NCI-H2107 treated with DMSO at 0.1 percent for 48 hours (cell line): ENCODE data around the gene SHQ1.
"Not testable (repeated sequence)": the region's sequence is repeated elsewhere in the genome, so short reads cannot be mapped to it uniquely, and the experiment has no call there.

ENCODE experiments used
- DNase-seq: peaks from one replicate; lab custom pipeline; 2025; ENCODE audit not compliant: unreplicated experiment; lab: John Stamatoyannopoulos, UW

SHQ1 gene

GRCh38 chr3:72753495-72753894 lies 94.8 kb downstream of the SHQ1 start:
- no peak for DNase-seq

DNA sequence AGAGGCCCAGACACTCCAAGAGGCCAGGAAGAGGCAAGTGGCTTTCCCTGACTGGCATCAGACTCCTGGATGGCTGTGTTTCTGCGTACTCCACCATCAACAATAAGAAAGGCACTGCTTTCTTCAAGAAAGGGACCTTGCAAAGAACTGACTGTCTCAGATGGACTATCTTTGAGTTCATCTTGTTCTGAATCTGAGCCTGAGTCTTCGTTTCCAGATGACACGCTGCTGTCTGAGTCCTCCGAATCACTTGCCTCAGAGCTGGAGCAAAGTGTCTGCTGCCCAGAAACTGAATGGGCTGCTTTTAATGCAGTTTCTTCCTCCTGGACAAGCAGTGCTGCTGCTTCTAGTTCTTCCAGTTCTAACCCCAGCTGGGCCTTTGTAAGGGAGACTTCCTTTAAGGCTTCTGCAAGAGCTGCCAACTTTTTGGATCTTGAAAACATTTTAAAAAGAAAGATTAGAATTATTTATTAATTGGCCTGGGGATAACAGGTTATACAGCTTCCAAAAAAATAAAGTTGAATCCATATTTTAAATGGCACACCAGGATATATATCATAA lies 97.8 kb downstream of the SHQ1 start:
- no peak for DNase-seq

DNA sequence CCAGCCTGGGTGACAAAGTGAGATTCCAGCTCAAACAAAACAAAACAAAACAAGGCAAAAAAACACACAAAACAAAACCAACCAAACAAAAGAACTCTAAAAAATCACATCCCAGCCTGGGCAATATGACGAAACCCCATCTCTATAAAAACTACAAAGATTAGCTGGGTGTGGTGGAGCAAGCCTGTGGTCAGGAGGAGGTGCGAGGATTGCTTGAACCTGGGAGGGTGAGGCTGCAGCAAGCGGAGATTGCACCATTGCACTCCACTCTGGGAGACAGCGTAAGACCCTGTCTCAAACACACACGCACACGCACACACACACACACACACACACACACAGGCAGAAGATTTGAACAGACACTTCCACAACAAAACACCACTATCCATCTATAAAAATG lies 99.6 kb downstream of the SHQ1 start:
- no peak for DNase-seq

DNA sequence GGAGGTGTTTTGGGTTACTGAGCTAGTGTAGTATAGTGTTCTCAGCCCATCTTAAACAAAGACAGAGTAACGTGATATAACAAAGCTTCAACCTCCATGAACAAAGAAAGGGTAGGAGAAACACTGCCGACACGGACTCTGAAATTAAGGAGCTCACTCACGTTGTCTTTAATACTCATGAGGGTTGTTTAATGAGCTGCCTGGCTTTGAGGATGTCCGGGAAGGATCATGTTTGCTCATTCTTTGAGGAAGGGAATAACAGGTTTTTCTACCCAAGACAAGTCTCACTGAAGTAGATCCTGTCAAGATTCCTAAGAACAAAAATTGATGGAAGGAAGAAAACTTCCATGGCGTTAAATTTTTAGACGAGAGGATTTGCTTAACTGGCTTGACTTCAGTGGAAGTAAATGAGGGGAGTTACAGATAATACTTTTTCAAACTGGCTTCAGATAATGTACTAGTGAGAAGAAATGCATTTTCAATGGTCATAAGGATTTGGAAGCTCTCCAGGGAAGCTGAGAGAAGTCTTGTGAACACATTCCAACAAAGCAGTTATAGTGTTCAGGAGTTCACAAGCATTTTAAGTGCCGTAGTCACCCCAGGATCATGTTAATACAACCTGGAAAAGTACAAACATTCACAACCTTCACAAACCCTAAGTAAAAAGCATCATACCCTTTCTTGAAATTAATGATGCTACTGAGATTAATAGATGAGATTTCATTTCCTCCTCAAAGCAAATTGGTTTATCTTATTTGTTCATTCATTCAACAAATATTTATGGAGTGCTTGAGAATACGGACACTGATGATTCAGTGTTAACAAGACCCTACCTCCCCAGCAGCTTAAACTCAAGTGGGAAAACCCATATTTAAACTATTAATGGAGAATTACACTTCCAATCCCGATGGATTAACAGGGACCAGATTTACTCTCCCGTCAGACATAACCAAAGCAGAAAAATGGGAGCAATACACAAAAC lies 101.5 kb downstream of the SHQ1 start:
- DNase-seq: peak; percentile 51

- peak; percentile 76 for DNase-seq
These were observed 102.9 kb downstream of the SHQ1 start for GRCh38 chr3:72745146-72745999.

- DNase-seq: no peak
These were observed 103.9 kb downstream of the SHQ1 start for GRCh38 chr3:72744330-72744729.

DNA sequence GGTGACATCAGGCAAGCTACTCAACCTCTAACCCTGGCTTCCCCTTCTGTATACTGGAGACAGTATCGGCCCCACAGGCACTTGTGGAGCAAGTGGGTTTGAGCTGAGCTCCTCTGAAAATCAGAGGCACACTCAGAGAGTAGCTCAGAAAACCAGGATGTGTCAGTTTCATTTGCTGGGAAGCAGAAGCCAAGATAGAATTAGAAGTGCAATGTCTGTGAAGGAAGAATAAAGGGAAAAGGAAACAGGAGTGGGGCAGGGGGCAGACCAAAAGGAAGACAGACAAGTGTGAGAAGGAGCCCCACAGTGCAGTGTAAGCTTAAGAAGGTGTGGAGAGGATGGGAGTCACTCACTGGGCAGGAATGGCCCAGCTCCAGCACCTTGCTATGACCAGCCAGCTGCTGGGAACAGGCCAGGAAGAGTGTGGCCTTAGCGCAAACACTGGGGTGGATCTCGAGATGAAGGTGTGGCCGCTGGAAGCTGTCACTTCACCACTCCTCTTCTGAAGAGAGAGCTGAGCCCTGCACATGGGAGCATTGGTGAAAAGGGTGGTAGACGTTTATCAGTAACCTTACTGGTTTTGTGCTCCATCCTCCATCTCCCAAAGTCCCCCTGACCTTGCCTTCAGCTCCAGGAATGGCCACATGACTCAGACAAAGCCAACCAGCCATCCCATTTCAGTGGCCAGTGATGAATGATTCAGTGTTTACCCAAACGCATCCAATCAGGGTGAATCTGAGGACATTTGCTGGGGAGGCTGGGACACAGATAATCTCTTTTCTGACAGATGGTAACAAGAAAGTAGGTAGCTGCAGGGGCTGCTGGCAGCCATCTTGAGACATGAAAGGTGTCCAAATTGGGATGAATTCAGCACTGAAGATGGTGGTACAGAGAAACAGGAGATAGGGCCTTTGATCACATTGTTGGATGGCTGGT lies 108.4 kb downstream of the SHQ1 start:
- no peak for DNase-seq

DNA sequence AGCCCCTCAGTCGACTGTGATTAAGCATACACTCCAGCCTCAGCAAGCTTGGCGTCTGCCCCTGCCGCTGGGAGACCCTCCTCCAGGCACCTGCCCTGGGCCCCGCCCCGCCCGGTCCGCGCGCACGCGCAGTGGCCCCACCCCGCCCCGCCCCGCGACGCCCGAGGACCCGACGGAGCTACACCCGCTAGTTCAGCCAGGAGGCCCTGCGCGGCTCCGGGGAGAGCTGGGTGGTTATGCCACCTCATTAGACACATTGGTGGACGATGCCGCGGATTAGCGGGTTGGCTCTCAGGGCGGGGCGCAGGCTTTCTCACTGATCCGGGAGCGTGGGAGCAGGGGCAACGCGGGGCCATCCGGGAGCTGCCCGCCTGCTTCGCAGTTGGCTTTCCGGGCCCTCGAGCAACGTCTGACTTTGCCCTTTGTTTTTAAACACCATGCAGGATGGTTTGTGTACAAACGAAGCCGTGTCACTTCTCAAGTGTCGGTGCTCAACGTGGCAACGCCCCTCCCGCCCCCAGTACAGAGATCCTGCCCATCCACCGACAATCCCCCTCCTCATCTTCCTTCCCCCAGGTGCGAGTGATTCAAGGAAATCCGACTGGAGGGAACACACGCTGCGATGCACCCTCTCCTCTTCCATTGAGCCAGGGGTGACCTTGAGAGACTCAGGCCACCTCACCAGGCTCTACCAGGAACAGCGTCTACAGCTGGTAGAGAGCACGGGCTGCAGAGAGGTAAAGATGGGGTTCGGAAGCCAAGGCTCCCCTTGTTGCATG lies 109.3 kb downstream of the SHQ1 start:
- no peak for DNase-seq

DNA sequence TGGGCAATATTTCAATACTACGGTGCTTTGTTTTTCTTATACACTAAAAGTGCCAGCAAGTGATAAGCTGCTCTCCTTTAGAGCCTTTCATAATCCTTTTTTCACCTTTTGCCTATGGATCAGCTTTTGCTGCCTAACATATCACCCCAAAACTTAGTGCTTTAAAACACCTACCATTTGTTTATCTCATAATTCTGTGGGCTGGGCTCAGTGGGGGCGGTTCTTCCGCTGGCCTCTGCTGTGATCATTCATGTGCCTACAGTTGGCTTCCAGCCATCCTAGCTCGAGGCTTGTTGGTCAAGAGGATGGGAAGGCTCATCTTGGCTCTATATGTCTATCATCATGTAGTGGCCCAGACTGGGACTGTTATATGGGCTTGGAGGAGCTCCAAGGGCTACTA lies 113.2 kb downstream of the SHQ1 start:
- DNase-seq: not testable (repeated sequence)

DNA sequence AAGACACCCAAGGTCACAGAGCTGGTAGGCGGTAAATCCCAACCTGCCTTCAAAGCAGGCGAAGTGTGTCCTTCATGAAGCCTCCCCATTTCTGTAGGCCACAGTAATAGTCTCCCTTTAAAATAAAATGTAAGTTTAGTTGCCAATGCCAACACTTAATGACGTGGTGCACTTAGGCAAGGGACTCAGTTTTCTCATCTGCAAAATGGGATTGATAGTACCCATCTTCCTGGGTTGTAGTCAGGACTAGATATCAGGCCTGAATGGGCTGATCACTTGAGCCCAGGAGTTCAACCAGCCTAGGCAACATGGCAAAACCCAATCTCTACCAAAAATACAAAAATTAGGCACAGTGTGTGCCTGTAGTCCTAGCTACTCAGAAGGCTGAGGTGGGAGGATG lies 114.6 kb downstream of the SHQ1 start:
- no peak for DNase-seq

GRCh38 chr3:72732666-72733345 lies 115.4 kb downstream of the SHQ1 start:
- not testable (repeated sequence) for DNase-seq

- peak; percentile 13 for DNase-seq
These were observed 119.2 kb downstream of the SHQ1 start for GRCh38 chr3:72728958-72729467.

DNA sequence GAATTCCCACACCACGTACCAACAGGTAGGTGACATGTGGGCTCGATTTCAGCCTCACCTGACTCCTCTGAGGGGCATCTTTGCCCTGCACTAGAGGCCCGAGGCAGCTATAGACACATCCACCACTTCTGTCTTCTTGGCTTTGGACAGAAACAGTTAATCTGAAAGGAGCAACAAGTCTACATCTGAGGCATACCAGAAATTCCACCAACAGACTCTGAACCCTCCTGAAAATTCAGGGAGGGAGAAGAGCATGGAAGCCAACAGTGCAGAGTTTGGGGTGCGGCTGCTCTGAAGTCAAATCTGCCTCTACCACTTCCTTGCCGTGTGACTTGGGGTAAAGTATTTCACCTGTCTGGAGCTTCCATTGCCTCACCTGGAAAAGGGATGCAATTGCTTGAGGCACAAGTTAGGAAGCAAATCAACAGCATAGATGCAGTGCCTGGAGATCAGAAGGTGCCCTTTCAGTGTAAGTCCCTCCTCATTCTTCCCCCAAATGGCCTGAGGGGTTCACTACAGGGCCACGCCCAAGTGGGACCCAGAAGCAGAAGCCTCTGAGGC lies 119.8 kb downstream of the SHQ1 start:
- no peak for DNase-seq

GRCh38 chr3:72727726-72728125 lies 120.5 kb downstream of the SHQ1 start:
- DNase-seq: no peak

DNA sequence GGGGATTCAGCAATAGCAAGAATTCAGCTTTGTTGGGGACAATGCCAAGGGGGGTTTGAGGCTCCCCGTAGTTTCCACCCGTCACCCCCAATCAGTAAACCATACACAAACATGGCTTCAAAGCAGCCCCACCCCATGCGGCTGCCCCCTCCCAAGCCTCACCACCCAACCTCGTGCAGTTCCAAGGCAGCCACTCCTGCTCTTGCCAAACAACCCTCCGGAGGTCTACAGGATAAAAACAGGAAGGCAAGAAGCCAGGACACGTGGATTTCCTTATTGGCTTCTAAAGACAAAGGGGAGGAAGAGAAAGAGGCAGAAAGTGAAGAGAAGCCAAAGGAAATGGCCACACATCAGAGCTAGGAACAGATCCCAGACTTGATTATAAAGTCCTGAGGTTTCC lies 121.1 kb downstream of the SHQ1 start:
- no peak for DNase-seq

GRCh38 chr3:72725229-72725628 lies 123.0 kb downstream of the SHQ1 start:
- no peak for DNase-seq

- no peak for DNase-seq
These were observed 124.2 kb downstream of the SHQ1 start for GRCh38 chr3:72724070-72724469.

- no peak for DNase-seq
These were observed 125.1 kb downstream of the SHQ1 start for GRCh38 chr3:72722930-72723726.
